ENCODE measurements around the gene FBXL4.

Gene FBXL4

DNA sequence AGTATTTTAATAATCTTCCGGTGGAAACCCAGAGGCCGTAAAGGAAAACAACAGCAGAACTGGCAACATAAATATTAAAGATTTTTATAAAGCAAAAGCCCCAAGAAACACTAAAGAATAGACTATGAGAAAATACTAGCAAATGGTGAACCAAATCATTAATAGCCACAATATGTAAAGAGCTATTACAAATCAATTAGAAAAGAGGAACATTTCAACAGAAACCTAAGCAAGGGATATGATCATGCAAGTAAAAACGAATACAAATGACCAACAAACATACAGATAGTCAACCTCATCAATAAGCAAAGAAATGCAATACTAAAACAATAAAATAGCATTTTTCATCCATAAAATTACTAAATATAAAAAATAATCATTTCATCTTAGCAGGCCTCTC is 3.6 kb downstream of the FBXL4 start:
- Histone ChIP-seq H3K9me2 (replicated peaks; ENCODE audit: low read depth, low read length) (no peaks in the 10 kb centered on the region), H3K4me2 (ENCODE audit: low read depth, low read length, poor library complexity, severe bottlenecking) (peak overlapping the region; percentile 82), H2AFZ (ENCODE audit: low read length) (no peak overlapping the region), H3K9me3 (ENCODE audit: insufficient read depth, low read depth, low read length) (0 out of 2 replicates have a peak, but pooled peaks cover 9% of the 10 kb centered on the region), H3F3A (ENCODE audit: low read depth) (no peaks in the 10 kb centered on the region), H4K20me1 (ENCODE audit: insufficient read depth, low read length, poor library complexity, severe bottlenecking) (peaks cover 26% of the 10 kb centered on the region), H3K9ac (ENCODE audit: low read depth, low read length, poor library complexity, severe bottlenecking) (no peak overlapping the region), H3K4me1 (ENCODE audit: insufficient read depth, low read length, poor library complexity, severe bottlenecking) (peaks cover 29% of the 10 kb centered on the region), H3K4me3 (ENCODE audit: low read length, poor library complexity, severe bottlenecking) (peak overlapping the region; percentile 83), H3K36me3 (ENCODE audit: insufficient read depth, low read length) (no peaks in the 10 kb centered on the region), H3K27me3 (ENCODE audit: insufficient read depth, low read length, poor library complexity, severe bottlenecking) (no peaks in the 10 kb centered on the region), H3K79me2 (ENCODE audit: insufficient read depth, low read length) (peaks cover 58% of the 10 kb centered on the region)
- TF ChIP-seq, protein P1, sequence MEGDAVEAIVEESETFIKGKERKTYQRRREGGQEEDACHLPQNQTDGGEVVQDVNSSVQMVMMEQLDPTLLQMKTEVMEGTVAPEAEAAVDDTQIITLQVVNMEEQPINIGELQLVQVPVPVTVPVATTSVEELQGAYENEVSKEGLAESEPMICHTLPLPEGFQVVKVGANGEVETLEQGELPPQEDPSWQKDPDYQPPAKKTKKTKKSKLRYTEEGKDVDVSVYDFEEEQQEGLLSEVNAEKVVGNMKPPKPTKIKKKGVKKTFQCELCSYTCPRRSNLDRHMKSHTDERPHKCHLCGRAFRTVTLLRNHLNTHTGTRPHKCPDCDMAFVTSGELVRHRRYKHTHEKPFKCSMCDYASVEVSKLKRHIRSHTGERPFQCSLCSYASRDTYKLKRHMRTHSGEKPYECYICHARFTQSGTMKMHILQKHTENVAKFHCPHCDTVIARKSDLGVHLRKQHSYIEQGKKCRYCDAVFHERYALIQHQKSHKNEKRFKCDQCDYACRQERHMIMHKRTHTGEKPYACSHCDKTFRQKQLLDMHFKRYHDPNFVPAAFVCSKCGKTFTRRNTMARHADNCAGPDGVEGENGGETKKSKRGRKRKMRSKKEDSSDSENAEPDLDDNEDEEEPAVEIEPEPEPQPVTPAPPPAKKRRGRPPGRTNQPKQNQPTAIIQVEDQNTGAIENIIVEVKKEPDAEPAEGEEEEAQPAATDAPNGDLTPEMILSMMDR (conservative IDR thresholded peaks at IDR 0.05; ENCODE audit: low read length), result no peak
- TF ChIP-seq EZH2phosphoT487 (IDR thresholded peaks at IDR 0.05; ENCODE audit: borderline replicate concordance), result no peak

- no peaks in the 10 kb centered on the region for H3F3A ChIP-seq (ENCODE audit: low read depth)
- peaks cover 56% of the 10 kb centered on the region for H3K79me2 ChIP-seq (ENCODE audit: insufficient read depth, low read length)
- no peak overlapping the region for H3K9ac ChIP-seq (ENCODE audit: low read depth, low read length, poor library complexity, severe bottlenecking)
- H3K9me3 ChIP-seq (ENCODE audit: insufficient read depth, low read depth, low read length), result 0 out of 2 replicates have a peak, but pooled peaks cover 9% of the 10 kb centered on the region
- no peak overlapping the region for H2AFZ ChIP-seq (ENCODE audit: low read length)
- H3K4me3 ChIP-seq (ENCODE audit: low read length, poor library complexity, severe bottlenecking), result no peak overlapping the region
- peaks cover 29% of the 10 kb centered on the region for H3K4me1 ChIP-seq (ENCODE audit: insufficient read depth, low read length, poor library complexity, severe bottlenecking)
- H4K20me1 ChIP-seq (ENCODE audit: insufficient read depth, low read length, poor library complexity, severe bottlenecking), result peaks cover 26% of the 10 kb centered on the region
- TF ChIP-seq, protein P1 (conservative IDR thresholded peaks at IDR 0.05; ENCODE audit: low read length), result no peak; the same call in 1 of the 2 replicates
- TF ChIP-seq EZH2phosphoT487 (IDR thresholded peaks at IDR 0.05; ENCODE audit: borderline replicate concordance), result no peak
- H3K27me3 ChIP-seq (ENCODE audit: insufficient read depth, low read length, poor library complexity, severe bottlenecking), result no peaks in the 10 kb centered on the region
- no peaks in the 10 kb centered on the region for H3K36me3 ChIP-seq (ENCODE audit: insufficient read depth, low read length)
- no peak overlapping the region for H3K4me2 ChIP-seq (ENCODE audit: low read depth, low read length, poor library complexity, severe bottlenecking)
- H3K9me2 ChIP-seq (replicated peaks; ENCODE audit: low read depth, low read length), result no peaks in the 10 kb centered on the region
These were observed 5.4 kb downstream of the FBXL4 start for GRCh38 chr6:98942263-98942803.

GRCh38 chr6:98941319-98941718 is 6.4 kb downstream of the FBXL4 start:
- TF ChIP-seq, protein P1 (conservative IDR thresholded peaks at IDR 0.05; ENCODE audit: low read length), result no peak
- TF ChIP-seq EZH2phosphoT487 (IDR thresholded peaks at IDR 0.05; ENCODE audit: borderline replicate concordance), result no peak
- Histone ChIP-seq H3K4me2 (ENCODE audit: low read depth, low read length, poor library complexity, severe bottlenecking) (no peak overlapping the region), H3K9me3 (ENCODE audit: insufficient read depth, low read depth, low read length) (0 out of 2 replicates have a peak, but pooled peaks cover 9% of the 10 kb centered on the region), H3K79me2 (ENCODE audit: insufficient read depth, low read length) (peaks cover 46% of the 10 kb centered on the region), H3F3A (ENCODE audit: low read depth) (no peaks in the 10 kb centered on the region), H2AFZ (ENCODE audit: low read length) (no peak overlapping the region), H3K27me3 (ENCODE audit: insufficient read depth, low read length, poor library complexity, severe bottlenecking) (no peaks in the 10 kb centered on the region), H3K4me1 (ENCODE audit: insufficient read depth, low read length, poor library complexity, severe bottlenecking) (peaks cover 26% of the 10 kb centered on the region), H3K9me2 (replicated peaks; ENCODE audit: low read depth, low read length) (no peaks in the 10 kb centered on the region), H3K4me3 (ENCODE audit: low read length, poor library complexity, severe bottlenecking) (no peak overlapping the region), H3K36me3 (ENCODE audit: insufficient read depth, low read length) (no peaks in the 10 kb centered on the region), H4K20me1 (ENCODE audit: insufficient read depth, low read length, poor library complexity, severe bottlenecking) (peaks cover 23% of the 10 kb centered on the region), H3K9ac (ENCODE audit: low read depth, low read length, poor library complexity, severe bottlenecking) (no peak overlapping the region)
